Spleen (tissue), 11 donors: ENCODE measurements around the gene BANP. TPM values are rescaled to one million over a fixed set of nuclear protein-coding genes. Genes with fewer than 3 reads are reported as not detected.
A peak's percentile ranks its signal among the peaks of the same experiment; 100 is the strongest.
"Not testable (repeated sequence)": the region's sequence is repeated elsewhere in the genome, so short reads cannot be mapped to it uniquely, and the experiment has no call there.

Experiments
- DNase-seq: peaks from one replicate; pipeline ENCODE4 v3.0.0-alpha.2; 2020
- H3K27ac ChIP-seq, 8 donors: fragments of 200-600 bp; sonication (generic) in 7 of 8; 1 replicate in 4 of 8; 2 replicates in 4 of 8; pipeline versions ENCODE4 v1.5.0 to v1.8.0; 2016 to 2021; ENCODE audit warnings: inconsistent platforms in 4 of 8, mild to moderate bottlenecking in 4 of 8, moderate library complexity in 1 of 8
- H3K27me3 ChIP-seq, 7 donors: fragments of 200-600 bp; sonication (generic) in 6 of 7; replicated peaks in 1 of 7; 1 replicate in 4 of 7; 2 replicates in 3 of 7; pipeline versions ENCODE4 v1.5.0 to v1.8.0; 2016 to 2021; ENCODE audit warnings: inconsistent platforms in 3 of 7, mild to moderate bottlenecking in 1 of 7
- H3K36me3 ChIP-seq, 6 donors: fragments of 200-600 bp; sonication (generic) in 5 of 6; 1 replicate in 4 of 6; 2 replicates in 2 of 6; pipeline versions ENCODE4 v1.5.0 to v1.8.0; 2016 to 2021; ENCODE audit warnings: inconsistent platforms in 2 of 6
- H3K4me1 ChIP-seq, 6 donors: fragments of 200-600 bp; sonication (generic) in 5 of 6; 1 replicate in 3 of 6; 2 replicates in 3 of 6; pipeline versions ENCODE4 v1.5.0 to v1.8.0; 2016 to 2021; ENCODE audit warnings: inconsistent platforms in 3 of 6
- H3K4me3 ChIP-seq, 8 donors: fragments of 200-600 bp; sonication (generic) in 7 of 8; 1 replicate in 4 of 8; 2 replicates in 4 of 8; pipeline versions ENCODE4 v1.5.0 to v1.8.0; 2016 to 2021; ENCODE audit warnings: inconsistent platforms in 4 of 8, mild to moderate bottlenecking in 4 of 8, moderate library complexity in 2 of 8
- H3K9me3 ChIP-seq, 8 donors: fragments of 200-600 bp; sonication (generic) in 7 of 8; 1 replicate in 4 of 8; 2 replicates in 4 of 8; pipeline versions ENCODE4 v1.5.0 to v1.8.0; 2016 to 2021; ENCODE audit warnings: inconsistent platforms in 4 of 8
- CTCF ChIP-seq, 11 experiments: fragments of 200-600 bp in 7 of 11; fragments of 450-650 bp in 4 of 11; sonication (generic) in 4 of 11; IDR thresholded peaks in 8 of 11; conservative IDR thresholded peaks in 3 of 11; 1 replicate in 7 of 11; 2 replicates in 4 of 11; pipeline versions ENCODE4 v1.4.0 to v1.8.0; 2016 to 2021; ENCODE audit warnings: antibody characterized with exemption in 11 of 11, inconsistent platforms in 4 of 11, mild to moderate bottlenecking in 1 of 11
- POLR2A ChIP-seq, 3 donors: fragments of 450-650 bp; IDR thresholded peaks; one replicate each; pipeline ENCODE4 v1.5.1; 2017; ENCODE audit warnings: antibody characterized with exemption in 3 of 3, mild to moderate bottlenecking in 1 of 3
- POLR2AphosphoS5 ChIP-seq, 3 donors: sonication (generic); formaldehyde crosslinking; IDR thresholded peaks; one replicate each; pipeline ENCODE4 v1.5.1; 2017; ENCODE audit warnings: antibody characterized with exemption in 3 of 3
- WGBS, 5 donors: extraction: QIAGEN DNeasy Blood & Tissue Kit in 3 of 5; methylation state at CpG; one replicate each; pipeline versions ENCODE4 v1.1.5 to v1.1.7; 2013 to 2018; 5-methylcytosine and 5-hydroxymethylcytosine counted together
- intact Hi-C: fragments of 100-400 bp; cut with DNase I; formaldehyde crosslinking; loops from one replicate; pipeline ENCODE4 v1.15.0; 2023; ENCODE audit warnings: low total_unique reads
- polyA plus RNA-seq, 3 donors: library from polyadenylated mRNA; stranded (reverse); fragments of 200-250 nt; gene quantifications; one replicate each; pipeline ENCODE4 v1.2.1, GENCODE V29; 2013
- total RNA-seq, 7 donors: library from RNA; depleted of rRNA in 3 of 7; stranded (reverse); fragments of >200 nt in 3 of 7; fragmentation: NEBNext Ultra II Directional in 4 of 7; extraction: Animal tissue kit (Norgen Biotek cat#: 25700) in 4 of 7; gene quantifications; one replicate each; pipeline versions ENCODE4 v1.1.0 to v1.2.1, GENCODE V29; 2016 to 2021
- donor health status: healthy with polysubstance abuse.
- donor health status: DM: no; HTN: no; CAD: no; lungs with moderate emphysema.
- donor health status: DM: no; HTN: no; CAD: no.
- donor health status: Bipolar disorder and iron deficiency.
- donor health status: healthy.
- donor health status: DM: no; HTN: no; CAD: no.
- donor health status: DM: yes; HTN: yes; CAD: no.

The BANP gene
- total and polyA plus RNA-seq, 10 donors, result 15.9 to 57.1 (median 42.7) TPM

GRCh38 chr16:87979352-87979751 lies 28.1 kb downstream of the BANP start:
- peaks cover 0 to 77% (median 22%) of the 10 kb centered on the region in 6 donors for H3K36me3 ChIP-seq
- WGBS, 5 donors, result 74 to 97% (median 87%) methylated on average over 7 to 8 of the region's 8 CpGs
- intact Hi-C loops, result no loop called here
- TF ChIP-seq CTCF (IDR thresholded peaks at IDR 0.05 in 8 of 11, conservative IDR thresholded peaks at IDR 0.05 in 3 of 11), result no peak
- TF ChIP-seq POLR2A (IDR thresholded peaks at IDR 0.05), result no peak
- no peak for TF ChIP-seq POLR2AphosphoS5 (IDR thresholded peaks at IDR 0.05)
- H3K27ac ChIP-seq, result no peak overlapping the region
- no peaks in the 10 kb centered on the region for H3K27me3 ChIP-seq
- H3K9me3 ChIP-seq, result no peaks in the 10 kb centered on the region
- H3K4me1 ChIP-seq, result peaks cover 0 to 34% (median 3%) of the 10 kb centered on the region in 6 donors
- DNase-seq, result no peak
- H3K4me3 ChIP-seq, result no peak overlapping the region

- Histone ChIP-seq H3K36me3 (peaks cover 0 to 78% (median 29%) of the 10 kb centered on the region in 6 donors), H3K4me1 (peaks cover 0 to 31% (median 0%) of the 10 kb centered on the region in 6 donors)
- H3K27ac ChIP-seq, H3K27me3 ChIP-seq, DNase-seq, H3K9me3 ChIP-seq, intact Hi-C loops, H3K4me3 ChIP-seq: not testable (repeated sequence)
- 54 to 75% (median 62%) methylated on average over 12 of the region's 12 CpGs for WGBS, 5 donors
Measured at GRCh38 chr16:87979911-87980630, 28.8 kb downstream of the BANP start.

- Histone ChIP-seq H3K4me1 (peaks cover 0 to 31% (median 0%) of the 10 kb centered on the region in 6 donors), H3K36me3 (peaks cover 0 to 82% (median 36%) of the 10 kb centered on the region in 6 donors)
- H3K27me3 ChIP-seq, H3K27ac ChIP-seq, DNase-seq, H3K9me3 ChIP-seq, H3K4me3 ChIP-seq, intact Hi-C loops: not testable (repeated sequence)
- WGBS, 5 donors, result 71 to 93% (median 81%) methylated on average over 4 of the region's 4 CpGs
Measured at GRCh38 chr16:87981376-87981775, 30.1 kb downstream of the BANP start.

- Histone ChIP-seq H3K4me1 (peaks cover 0 to 31% (median 0%) of the 10 kb centered on the region in 6 donors), H3K27me3 (no peaks in the 10 kb centered on the region), H3K9me3 (no peaks in the 10 kb centered on the region), H3K36me3 (peaks cover 0 to 78% (median 37%) of the 10 kb centered on the region in 6 donors), H3K4me3 (no peak overlapping the region), H3K27ac (no peak overlapping the region)
- no peak for DNase-seq
- TF ChIP-seq POLR2A (IDR thresholded peaks at IDR 0.05) (no peak), CTCF (IDR thresholded peaks at IDR 0.05 in 8 of 11, conservative IDR thresholded peaks at IDR 0.05 in 3 of 11) (no peak), POLR2AphosphoS5 (IDR thresholded peaks at IDR 0.05) (no peak)
- WGBS, 5 donors, result 79 to 93% (median 89%) methylated on average over 16 to 17 of the region's 17 CpGs
- intact Hi-C loops, result no loop called here
Measured at GRCh38 chr16:87982581-87983041, 31.4 kb downstream of the BANP start.

GRCh38 chr16:87983072-87983736 lies 32.0 kb downstream of the BANP start:
- H3K4me3 ChIP-seq, H3K27ac ChIP-seq, DNase-seq, H3K27me3 ChIP-seq, H3K9me3 ChIP-seq, intact Hi-C loops: not testable (repeated sequence)
- Histone ChIP-seq H3K4me1 (peaks cover 0 to 31% (median 0%) of the 10 kb centered on the region in 6 donors), H3K36me3 (peaks cover 0 to 77% (median 37%) of the 10 kb centered on the region in 6 donors)
- 58 to 76% (median 68%) methylated on average over 18 to 20 of the region's 20 CpGs for WGBS, 5 donors
- peak in 6 of 11 experiments; percentile 17 to 50 (median 30) for TF ChIP-seq CTCF (IDR thresholded peaks at IDR 0.05 in 8 of 11, conservative IDR thresholded peaks at IDR 0.05 in 3 of 11)

GRCh38 chr16:87983737-87984097 lies 32.5 kb downstream of the BANP start:
- peaks cover 0 to 31% (median 0%) of the 10 kb centered on the region in 6 donors for H3K4me1 ChIP-seq
- H3K4me3 ChIP-seq, DNase-seq, H3K9me3 ChIP-seq, intact Hi-C loops, H3K27ac ChIP-seq, H3K27me3 ChIP-seq: not testable (repeated sequence)
- peaks cover 0 to 77% (median 35%) of the 10 kb centered on the region in 6 donors for H3K36me3 ChIP-seq
- 41 to 69% (median 60%) methylated on average over 6 to 7 of the region's 7 CpGs for WGBS, 5 donors

GRCh38 chr16:87984180-87984579 lies 32.9 kb downstream of the BANP start:
- Histone ChIP-seq H3K4me1 (peaks cover 0 to 31% (median 0%) of the 10 kb centered on the region in 6 donors), H3K36me3 (peaks cover 0 to 77% (median 36%) of the 10 kb centered on the region in 6 donors)
- H3K9me3 ChIP-seq, H3K27me3 ChIP-seq, H3K4me3 ChIP-seq, H3K27ac ChIP-seq, intact Hi-C loops, DNase-seq: not testable (repeated sequence)
- 92 to 93% (median 93%) methylated on average over 11 to 15 of the region's 15 CpGs for WGBS, 5 donors
